HG02884 (cell line): ENCODE measurements around the gene CHCHD3.

Experiments used
- ATAC-seq: cut with Tn5 transposase; IDR thresholded peaks from one replicate; pipeline ENCODE4 v1.9.1; 2021; ENCODE audit warnings: mild to moderate bottlenecking, moderate library complexity; ENCODE audit not compliant: unreplicated experiment

The CHCHD3 gene

DNA sequence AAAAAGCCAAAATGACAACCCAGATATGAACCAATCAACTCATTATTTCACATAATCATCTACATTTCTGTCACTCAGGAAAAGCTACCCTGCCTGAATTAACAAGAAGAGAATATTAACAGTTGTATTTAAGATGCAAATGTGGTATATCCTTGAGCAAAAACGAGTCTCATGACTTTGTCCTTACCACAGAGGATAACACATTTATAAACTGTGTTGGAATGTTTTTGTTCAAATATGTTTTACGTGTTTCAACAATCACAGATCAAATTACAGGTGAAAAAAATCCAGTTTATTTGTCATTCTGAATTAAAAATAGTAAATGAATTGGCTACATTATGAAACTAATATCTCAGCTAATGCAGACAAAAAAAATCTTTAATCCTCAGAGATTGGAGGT is 34.6 kb downstream of the CHCHD3 start:
- no peak for ATAC-seq

DNA sequence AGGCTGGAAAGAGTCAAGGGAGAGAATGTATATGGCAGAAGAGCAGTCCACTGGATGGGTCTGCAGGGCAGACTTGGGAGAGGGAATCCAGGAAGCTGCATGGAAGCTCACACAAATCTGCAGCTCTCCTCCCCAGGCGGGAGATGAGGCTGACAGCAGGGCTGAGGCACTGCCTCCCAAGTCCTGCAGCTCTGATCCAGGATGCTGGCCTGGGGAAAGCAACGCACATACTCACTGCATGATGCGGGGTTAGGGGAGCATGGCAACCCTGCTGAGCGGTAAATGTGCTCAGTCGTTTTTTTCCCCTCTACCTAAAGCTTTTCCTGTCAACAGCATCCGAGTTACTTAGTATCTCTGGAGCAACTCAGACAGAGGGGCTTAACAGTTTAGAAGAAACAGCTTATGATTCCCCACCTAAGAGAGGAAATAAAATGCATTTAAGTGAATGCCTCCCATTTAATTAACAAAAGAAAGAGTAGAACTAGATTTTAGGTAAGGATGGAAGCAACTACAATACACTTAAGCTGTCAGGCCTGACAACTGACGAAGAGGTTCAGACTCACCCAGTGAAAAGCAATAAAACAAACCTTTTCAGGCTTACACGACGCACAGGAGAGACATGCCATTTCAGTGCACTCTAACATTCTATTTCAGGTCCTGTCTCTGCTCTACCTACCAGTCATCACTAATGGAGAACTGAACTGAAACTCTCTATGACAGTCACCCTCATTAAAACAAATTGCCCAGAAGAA is 37.0 kb downstream of the CHCHD3 start:
- no peak for ATAC-seq

DNA sequence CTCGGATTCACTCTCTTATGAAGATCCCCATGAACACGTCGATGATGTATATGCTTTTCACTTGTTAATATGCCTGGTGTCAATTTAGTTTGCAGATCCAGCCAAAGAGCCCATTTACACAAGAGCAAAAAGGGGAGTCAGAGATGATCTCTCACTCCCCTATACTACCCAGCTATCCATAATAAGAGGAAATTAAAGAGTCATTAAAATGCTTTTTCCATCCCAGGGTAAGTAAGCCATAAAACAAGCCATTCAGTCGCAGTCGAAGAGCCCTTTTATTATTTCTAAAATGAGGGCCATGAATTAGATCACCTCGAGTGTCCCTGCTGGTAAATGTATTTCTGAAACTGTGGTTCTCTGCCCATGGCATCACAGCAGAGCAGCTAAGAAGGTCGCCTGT is 41.2 kb downstream of the CHCHD3 start:
- ATAC-seq: no peak

DNA sequence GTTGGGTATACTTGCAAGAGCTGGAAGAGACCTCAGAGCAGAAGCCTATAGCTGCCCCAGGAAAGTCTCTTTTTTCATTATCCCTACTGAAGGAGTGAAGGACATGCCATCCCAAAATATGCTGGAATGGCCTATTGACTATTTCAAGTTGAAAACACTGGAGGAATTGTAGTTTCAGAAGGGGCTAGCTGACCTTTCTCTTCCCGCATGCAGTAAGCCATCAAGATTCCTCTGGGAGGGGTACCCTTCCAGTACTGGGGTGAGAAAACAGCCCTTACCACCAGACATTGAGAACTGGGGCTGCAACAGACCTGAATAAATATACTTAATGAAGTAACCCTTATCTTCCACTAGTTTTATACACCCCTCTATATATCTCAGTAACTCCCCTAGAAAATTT is 41.7 kb downstream of the CHCHD3 start:
- no peak for ATAC-seq

DNA sequence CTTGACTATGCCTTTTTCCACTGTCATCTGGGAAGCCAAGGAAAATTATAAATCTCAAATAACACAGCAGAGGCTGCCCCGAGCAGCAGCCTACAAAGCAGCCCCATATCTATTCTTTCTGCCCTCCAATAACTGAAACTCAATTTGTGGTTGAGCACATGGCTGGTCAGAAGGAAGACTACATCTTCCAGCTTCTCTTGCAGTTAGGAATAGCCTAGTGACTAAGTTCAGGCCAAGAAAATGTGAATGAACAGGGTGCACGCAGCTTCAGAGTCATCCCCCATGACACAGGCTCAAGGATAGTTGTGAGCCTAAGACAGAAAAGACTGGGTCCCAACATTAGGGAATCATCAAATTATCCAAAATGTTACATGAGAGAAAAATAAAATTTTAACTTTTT is 42.3 kb downstream of the CHCHD3 start:
- no peak for ATAC-seq

DNA sequence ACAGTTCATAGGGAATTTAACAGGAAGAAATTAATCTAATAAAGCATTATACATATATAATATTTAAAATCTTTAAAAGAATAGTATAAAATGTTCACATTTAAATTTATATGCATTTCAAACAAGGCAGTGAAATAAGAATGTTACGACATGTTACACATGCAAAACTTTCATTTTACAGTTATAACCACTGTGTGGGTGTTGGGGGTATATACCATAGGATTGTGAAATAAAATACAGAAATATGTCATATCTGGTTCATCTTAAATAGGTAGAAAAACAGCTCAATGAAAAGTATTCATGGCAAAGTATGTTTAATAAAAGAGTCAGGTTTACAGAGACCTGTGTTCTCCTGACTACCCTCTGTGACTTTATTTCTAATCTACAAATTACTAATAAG is 45.6 kb downstream of the CHCHD3 start:
- no peak for ATAC-seq

DNA sequence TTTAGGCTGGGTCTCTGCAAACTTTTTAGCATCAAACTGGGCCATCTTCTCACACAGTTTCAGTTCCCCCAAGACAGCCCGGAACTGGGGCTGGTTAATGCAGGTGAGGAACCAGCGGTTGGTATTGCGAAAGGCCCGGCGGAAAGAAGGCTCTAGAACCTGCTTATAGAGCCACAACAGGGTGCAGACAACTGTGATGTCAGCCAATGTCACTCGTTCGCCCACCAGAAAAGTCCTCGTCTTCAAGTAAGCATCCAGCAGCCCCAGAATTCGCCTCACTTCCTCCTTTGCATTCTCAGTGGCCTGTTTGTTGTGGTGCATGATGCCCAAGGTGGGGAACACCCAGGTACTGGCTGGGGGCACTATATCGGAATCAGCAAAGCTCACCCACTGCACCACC is 46.6 kb downstream of the CHCHD3 start:
- ATAC-seq: peak; percentile 89

DNA sequence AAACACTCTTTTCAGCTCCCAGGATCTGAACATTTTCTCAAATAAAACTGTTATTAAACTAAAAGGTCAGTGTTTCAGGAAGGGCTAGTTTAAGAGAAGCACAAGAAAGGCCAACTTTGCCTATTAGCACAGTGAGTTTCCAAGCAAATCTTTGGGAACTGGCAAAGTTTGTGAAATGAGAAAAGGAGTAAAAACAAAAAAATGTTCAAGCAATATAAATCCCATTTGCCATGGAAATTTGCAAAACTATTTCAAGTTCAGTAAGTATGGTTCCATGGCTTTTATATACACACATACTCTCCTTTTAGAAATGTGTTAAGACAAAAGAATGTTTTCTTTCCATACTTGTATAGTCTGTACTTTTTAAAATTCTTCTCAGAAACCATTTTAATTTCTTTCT is 51.5 kb downstream of the CHCHD3 start:
- no peak for ATAC-seq

DNA sequence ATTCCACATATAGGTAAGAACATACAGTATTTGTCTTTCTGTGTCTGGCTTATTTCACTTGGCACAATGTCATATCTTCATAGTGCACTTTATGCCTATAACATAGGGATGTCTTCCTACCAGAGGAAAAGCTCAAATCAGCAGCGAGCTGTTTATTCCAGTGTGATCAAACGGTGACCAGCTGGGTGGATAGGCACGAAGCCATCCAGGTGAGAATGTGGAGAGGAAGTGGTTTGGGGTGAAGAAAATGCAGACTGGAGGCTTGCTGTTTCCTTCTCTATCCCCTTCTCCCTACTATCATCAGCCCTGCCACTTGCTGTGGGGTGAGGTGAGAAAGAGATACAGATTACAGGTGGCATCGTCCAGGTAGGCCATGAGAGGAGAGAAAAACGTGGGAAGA is 52.4 kb downstream of the CHCHD3 start:
- ATAC-seq: no peak

DNA sequence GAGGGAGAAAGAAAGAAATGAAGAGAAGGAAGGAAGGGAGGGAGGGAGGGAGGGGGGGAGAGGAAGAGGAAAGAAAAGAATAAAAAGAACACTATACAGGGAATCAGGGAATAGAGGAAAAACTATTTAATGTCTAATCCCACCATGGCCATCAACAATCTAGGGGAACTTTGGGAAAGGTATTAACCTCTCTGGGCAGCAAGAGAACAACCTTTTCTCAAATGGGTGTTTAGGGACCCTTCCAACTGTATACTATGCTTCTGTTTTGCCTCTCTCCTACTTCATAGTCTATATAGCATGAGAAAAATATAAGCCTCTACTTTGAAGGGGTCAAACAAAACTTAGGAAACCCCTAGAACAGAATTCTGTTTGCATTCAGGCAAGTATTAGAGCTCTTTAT is 54.5 kb downstream of the CHCHD3 start:
- no peak for ATAC-seq

DNA sequence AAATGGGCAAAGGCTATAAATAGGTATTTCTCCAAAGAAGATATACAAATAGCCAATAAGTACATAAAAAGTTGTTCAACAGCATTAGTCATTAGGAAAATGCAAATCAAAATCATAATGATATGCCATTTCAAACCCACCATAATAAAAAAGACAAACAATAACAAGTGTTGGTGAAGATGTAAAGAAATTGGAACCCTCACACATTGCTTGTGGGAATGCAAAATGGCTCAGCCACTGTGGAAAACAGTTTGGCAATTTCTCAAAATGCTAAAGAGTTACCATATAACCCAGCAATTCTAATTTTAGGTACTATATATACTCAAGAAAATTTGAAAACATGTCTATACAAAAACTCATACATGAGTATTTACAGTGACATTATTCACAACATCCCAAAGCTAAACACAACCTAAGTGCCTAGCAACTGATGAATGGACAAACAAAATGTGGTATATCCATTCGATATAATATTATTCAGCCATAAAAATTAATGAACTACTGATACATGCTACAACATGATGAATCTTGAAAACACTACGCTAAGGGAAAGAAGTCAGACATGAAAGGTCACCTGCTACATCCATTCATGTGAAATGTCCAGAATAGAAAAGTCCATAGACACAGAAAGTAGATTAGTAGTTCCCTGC is 55.6 kb downstream of the CHCHD3 start:
- no peak for ATAC-seq

DNA sequence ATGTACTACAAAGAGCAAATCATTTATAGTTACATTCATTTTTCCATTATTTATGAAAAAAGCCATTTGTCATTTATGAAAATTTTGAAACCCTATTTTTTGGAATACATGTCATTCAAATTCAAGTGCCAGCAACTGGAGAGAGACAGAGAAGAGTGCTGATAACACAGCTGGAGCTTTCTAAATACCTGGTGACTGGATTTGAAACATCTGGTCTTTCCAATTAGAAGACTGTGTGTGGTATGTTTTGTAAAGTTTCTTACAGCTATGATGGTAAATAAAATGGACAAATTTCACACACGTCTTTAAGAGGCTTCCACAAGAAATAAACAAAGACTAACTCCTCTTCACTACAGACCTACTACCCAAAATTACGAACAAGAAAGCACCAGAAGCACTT is 56.8 kb downstream of the CHCHD3 start:
- no peak for ATAC-seq

DNA sequence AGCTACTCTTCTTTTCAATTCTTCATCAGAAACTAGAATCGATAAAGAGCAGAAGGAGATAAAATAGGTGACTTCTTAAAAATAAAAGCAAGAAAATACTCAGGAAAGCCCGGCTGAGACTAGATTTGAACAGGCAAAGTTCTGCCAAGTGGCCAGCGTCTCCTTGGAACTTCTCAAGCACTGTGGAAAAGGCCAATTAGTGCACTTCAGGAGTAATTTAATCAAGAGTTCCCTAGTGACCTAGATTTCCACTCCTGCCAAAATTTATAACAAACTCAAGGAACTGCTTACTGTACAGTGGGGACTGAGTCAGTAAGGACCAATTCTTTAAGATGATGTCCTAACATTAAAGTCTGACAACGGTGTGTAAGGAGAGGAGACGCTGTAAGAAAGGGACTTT is 57.3 kb downstream of the CHCHD3 start:
- ATAC-seq: no peak

DNA sequence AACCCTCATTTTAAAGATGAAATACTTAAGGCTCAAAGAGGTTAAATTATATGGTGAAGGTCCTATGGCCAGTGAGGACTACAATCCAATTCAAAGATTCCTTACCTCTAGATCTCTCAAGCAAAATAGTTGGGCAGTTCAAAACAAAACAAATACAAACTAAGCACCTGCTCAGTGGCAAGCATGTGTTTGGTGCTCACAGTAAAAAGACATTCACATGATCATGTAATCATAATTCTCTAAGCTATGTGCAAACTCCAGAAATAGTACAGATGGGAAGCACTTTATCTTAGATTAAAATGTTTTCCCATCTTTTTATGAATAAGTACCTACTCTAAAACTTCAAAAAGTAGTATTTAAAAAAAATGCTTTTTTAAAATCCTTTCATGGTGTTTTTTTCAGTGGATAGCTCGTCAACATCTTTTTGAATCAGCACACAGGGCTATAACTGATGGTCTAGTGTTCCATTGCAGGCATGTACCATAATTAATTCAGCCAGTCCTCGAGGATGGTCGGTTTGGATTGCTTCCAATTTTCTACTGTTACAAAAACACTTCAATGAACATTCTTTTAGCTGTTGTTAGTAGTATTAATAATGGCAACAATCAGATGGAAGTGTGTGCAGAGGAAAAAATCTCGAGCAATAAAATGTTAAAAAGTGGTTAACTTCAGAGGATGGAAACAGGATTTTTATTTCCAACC is 58.4 kb downstream of the CHCHD3 start:
- no peak for ATAC-seq

DNA sequence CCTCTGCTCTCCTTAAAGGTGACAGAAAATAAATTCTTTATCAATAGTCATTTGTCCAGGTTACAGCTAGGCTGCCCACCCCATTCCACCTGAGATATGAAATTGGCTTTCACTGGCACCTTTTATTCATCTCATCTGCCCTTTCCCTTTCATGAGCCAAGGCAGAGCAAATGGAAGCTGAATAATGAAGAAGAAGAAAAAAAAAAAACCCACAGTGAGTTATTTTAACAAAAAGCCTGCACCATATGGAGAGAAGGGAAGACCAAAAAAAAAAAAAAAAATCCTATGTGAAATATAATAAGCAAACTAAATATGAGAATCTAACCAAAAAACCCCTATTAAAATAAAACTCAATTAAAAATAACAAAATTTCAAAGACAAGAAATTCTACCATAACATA is 59.2 kb downstream of the CHCHD3 start:
- no peak for ATAC-seq

DNA sequence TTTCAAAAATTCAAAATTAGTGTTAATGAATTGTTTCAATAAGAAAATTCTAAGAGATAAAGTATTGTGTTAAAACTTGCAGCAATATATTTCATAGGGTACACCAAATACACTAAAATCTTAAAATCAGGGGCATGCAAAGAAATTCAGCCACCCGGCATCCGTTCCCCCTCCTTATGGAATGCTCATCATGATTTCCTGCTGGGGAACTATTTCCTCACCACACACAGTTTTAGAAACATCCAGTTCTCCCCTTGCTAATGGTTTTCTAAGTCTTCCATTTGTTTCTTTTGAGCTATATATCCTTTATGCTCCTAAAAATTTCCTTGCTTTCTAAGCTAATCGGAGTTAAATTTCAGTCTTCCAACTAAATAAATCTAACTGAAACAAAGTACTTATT is 60.7 kb downstream of the CHCHD3 start:
- no peak for ATAC-seq

DNA sequence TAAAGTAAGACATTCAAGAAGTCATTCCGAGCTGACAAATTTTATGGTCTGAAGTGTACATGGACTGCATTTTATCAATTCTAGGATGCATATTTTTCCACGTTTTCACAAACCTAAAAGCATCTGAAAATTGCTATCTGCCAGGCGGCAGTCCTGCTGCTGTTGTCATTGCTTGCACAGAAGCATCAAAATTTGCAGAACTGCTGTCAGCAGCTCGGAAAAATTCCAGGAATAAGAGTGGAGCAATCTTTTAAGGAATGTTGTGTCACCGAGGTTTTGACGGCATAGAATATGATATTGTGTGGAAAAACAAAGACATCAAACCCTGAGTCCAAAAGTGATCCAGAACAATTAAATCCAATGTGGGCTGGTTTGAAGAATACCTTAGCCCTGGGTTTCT is 61.4 kb downstream of the CHCHD3 start:
- ATAC-seq: no peak

DNA sequence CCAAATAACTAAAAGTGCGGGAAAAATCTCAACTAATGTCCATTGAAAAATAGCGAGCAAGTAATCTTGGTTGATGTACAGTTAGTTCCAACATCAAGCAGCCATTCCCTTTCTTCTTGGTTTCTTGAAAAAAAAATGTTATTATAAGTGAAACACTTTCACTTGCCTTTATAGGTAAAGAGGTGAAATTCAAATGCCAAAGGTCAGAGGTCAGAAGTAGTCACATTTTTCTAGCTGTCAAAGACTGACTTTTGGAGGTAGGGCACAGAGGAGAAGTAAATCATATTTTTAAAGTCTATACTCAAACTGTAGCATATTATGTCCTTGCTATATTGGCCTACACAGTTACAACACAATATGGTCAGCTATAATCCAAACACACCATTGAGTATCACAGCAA is 62.3 kb downstream of the CHCHD3 start:
- no peak for ATAC-seq

DNA sequence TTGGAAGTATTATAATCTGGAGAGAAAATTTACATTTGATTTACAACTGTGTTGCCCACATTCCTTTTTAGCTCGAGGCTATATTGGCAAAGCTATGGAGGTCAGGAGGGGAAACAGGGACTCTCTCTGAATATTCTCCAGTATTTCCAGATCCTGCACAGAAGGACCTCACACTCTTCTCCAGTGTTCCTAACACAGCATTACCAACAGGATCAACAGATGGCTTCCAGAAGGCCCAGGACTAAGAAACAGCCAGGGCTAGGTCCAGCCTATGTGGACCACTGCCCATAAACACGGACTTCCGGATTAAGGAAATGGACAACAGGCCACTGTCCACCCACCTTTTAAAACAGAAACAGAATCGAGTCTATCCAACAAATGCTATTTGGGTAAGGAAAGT is 65.3 kb downstream of the CHCHD3 start:
- ATAC-seq: no peak

DNA sequence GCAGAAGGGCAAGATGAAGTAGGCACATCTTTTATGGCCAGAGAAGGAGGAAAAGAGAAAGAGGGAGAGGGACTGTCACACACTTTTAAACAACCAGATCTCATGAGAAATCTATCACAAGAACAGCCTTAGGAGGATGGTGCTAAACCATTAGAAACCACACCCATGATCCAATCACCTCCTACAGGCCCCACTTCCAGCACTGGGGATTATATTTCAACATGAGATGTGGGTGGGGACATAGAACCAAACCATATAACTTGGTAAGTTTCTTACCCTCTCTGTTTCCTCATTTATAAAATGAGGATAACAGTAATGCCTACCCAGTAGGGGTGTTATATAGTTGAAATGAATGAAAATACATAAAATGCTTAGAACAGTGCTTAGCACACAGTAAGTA is 66.0 kb downstream of the CHCHD3 start:
- ATAC-seq: no peak

DNA sequence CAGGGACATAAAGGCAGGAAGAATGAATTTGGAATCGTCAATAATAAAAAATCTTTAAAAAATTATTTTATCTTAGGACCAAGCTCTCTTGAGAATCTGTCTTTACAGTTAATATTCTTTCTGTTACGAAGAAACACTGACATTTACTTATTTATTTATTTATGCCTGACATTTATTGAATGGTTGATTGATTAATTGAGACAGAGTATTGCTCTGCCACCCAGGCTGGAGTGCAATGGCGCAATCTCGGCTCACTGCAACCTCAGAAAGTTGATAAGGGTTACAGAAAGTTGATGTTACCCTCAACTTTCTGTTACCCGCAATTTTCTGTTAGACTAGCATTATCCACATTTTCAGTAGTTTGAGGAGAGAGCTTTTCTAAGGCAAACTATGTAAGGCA is 70.1 kb downstream of the CHCHD3 start:
- ATAC-seq: no peak
